A673 (cell line): ENCODE measurements around the gene ALG5.
A peak's percentile ranks its signal among the peaks of the same experiment; 100 is the strongest.

Experiments used
- EZH2 ChIP-seq: fragments of 200-600 bp; sonication (generic); IDR thresholded peaks from 2 replicates; pipeline ENCODE4 v1.6.1; 2017; ENCODE audit warnings: borderline replicate concordance, low read depth, mild to moderate bottlenecking, mixed read lengths, antibody characterized with exemption, low read length; ENCODE audit not compliant: poor library complexity, severe bottlenecking
- TF ChIP-seq, protein P1 (sequence below): fragments of 300-800, 200-600 bp; sonication (generic); conservative IDR thresholded peaks from 2 replicates; pipeline ENCODE4 v1.5.1; 2017; ENCODE audit warnings: low read depth, mild to moderate bottlenecking, antibody characterized with exemption, low read length, moderate library complexity, mixed read lengths

DNA sequence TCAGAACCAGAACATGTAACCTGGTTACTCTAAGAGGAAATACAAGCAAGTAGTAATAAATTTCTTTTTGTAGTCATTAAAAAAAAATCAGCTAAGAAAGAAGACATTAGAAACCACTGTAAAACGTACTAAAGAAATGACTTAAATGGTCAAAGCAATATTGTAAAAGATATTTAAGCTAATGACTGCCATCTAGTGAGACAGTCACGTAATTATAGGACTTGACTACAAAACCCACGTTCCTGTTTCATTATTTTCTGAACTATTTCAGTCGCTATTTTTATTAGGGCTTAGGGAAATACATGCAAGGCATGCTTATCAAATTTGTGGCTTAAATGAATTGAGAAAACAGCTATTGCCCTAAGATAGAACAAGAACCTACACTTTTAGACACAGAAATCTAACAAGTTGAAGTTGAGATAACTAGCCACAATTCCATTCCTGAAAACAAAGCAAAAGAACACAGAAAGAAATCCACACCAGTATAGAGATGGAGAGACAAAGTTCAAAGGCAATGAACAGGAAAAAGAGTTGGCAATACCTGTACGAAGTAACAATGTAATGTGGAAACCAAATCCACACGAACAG lies 17.9 kb downstream of the ALG5 start:
- TF ChIP-seq, protein P1, sequence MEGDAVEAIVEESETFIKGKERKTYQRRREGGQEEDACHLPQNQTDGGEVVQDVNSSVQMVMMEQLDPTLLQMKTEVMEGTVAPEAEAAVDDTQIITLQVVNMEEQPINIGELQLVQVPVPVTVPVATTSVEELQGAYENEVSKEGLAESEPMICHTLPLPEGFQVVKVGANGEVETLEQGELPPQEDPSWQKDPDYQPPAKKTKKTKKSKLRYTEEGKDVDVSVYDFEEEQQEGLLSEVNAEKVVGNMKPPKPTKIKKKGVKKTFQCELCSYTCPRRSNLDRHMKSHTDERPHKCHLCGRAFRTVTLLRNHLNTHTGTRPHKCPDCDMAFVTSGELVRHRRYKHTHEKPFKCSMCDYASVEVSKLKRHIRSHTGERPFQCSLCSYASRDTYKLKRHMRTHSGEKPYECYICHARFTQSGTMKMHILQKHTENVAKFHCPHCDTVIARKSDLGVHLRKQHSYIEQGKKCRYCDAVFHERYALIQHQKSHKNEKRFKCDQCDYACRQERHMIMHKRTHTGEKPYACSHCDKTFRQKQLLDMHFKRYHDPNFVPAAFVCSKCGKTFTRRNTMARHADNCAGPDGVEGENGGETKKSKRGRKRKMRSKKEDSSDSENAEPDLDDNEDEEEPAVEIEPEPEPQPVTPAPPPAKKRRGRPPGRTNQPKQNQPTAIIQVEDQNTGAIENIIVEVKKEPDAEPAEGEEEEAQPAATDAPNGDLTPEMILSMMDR, result peak; percentile 69
- no peak for TF ChIP-seq EZH2
